ENCODE data around the gene ST8SIA4. TPM values are rescaled to one million over a fixed set of nuclear protein-coding genes. Genes with fewer than 3 reads are reported as not detected.

Gene ST8SIA4
- total RNA-seq, 6 donors from 2014 or later, result 4.6 to 28.1 (median 11.4) TPM

DNA sequence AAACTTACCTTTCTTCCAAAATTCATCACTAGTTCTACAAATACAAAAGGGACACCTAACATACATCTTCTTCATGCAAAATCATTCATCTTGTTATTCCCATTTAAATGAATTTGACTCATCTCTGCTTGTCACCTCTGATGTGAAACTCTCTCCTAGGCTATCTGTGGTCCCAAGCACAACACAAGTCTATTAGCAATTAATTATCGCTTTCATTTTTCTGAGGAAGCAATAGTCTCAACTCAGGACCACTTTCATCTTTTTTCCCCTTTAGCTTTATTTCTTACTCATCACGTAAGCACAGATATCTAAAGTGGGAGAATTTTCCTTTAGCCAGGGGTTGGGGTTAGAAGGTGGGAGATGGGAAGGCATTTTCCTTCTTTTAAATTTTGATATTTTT is 131.9 kb downstream of the ST8SIA4 start:
- Histone ChIP-seq H3K36me3 (no peaks in the 10 kb centered on the region), H3K27me3 (no peaks in the 10 kb centered on the region), H3K4me1 (no peaks in the 10 kb centered on the region), H3K9me3 (no peaks in the 10 kb centered on the region), H3K27ac (no peak overlapping the region), H3K4me3 (no peak overlapping the region)
- no peak for ATAC-seq (ENCODE audit: low FRiP score in 2 of 2)
- DNase-seq, result no peak
- 50 to 96% methylated on average over 2 of the region's 2 CpGs for WGBS, 2 donors
- TF ChIP-seq, protein P1, sequence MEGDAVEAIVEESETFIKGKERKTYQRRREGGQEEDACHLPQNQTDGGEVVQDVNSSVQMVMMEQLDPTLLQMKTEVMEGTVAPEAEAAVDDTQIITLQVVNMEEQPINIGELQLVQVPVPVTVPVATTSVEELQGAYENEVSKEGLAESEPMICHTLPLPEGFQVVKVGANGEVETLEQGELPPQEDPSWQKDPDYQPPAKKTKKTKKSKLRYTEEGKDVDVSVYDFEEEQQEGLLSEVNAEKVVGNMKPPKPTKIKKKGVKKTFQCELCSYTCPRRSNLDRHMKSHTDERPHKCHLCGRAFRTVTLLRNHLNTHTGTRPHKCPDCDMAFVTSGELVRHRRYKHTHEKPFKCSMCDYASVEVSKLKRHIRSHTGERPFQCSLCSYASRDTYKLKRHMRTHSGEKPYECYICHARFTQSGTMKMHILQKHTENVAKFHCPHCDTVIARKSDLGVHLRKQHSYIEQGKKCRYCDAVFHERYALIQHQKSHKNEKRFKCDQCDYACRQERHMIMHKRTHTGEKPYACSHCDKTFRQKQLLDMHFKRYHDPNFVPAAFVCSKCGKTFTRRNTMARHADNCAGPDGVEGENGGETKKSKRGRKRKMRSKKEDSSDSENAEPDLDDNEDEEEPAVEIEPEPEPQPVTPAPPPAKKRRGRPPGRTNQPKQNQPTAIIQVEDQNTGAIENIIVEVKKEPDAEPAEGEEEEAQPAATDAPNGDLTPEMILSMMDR (IDR thresholded peaks at IDR 0.05), result no peak

DNA sequence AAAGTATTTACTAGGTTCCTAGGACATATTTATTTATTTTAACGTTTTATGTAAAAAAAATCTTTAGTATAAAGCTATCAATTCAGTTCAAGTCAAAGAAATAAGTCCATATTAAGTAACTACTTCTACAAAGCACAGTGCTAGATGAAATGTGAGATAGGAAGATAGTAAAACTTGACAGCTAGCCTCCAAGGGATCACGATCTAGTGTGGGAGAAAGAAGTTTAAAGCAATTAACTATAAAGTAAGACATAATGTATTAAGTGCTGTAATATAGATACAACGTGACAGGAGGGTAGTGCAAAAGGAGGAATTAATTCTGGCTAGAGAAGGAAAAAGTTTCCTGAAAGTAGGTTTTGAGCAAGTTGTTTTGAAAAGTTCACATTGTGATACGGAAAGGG is 134.9 kb downstream of the ST8SIA4 start:
- ATAC-seq (ENCODE audit: low FRiP score in 2 of 2) (no peak), DNase-seq (no peak)
- H3K27me3 ChIP-seq, result no peaks in the 10 kb centered on the region
- no peak overlapping the region for H3K27ac ChIP-seq
- H3K4me3 ChIP-seq, result no peak overlapping the region
- no peaks in the 10 kb centered on the region for H3K9me3 ChIP-seq
- 76 to 83% methylated on average over 4 of the region's 4 CpGs for WGBS, 2 donors
- no peaks in the 10 kb centered on the region for H3K4me1 ChIP-seq
- H3K36me3 ChIP-seq, result no peaks in the 10 kb centered on the region
- no peak for TF ChIP-seq POLR2A (IDR thresholded peaks at IDR 0.05)
- TF ChIP-seq EP300 (IDR thresholded peaks at IDR 0.05), result no peak
- TF ChIP-seq, protein P1 (IDR thresholded peaks at IDR 0.05), result no peak
- no peak for TF ChIP-seq POLR2AphosphoS5 (IDR thresholded peaks at IDR 0.05)

DNA sequence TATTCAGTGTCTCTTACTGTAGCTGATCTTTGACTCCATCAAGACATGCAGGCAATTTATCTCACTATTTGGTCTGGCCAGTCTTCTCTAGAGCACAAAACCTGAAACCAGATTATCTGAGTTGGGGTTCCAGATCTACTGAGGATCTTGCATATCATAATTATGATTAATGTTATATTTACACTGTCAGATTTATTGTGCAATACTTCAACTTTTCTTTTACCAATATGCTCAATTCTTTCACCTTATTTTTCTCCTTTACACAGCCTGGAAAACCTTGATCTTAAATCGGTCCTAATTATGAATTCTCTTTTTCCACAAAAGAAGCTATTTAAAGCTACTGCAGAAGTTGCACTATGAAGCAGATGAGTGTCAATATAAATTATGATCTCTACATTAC is 140.1 kb downstream of the ST8SIA4 start:
- Histone ChIP-seq H3K9me3 (no peaks in the 10 kb centered on the region), H3K36me3 (no peaks in the 10 kb centered on the region), H3K27ac (no peak overlapping the region), H3K4me3 (no peak overlapping the region), H3K27me3 (no peaks in the 10 kb centered on the region), H3K4me1 (no peaks in the 10 kb centered on the region)
- DNase-seq, result no peak
- 79 to 80% methylated on average over 1 of the region's 1 CpG for WGBS, 2 donors
- no peak for ATAC-seq (ENCODE audit: low FRiP score in 2 of 2)
- TF ChIP-seq, protein P1 (IDR thresholded peaks at IDR 0.05), result no peak
- no peak for TF ChIP-seq EP300 (IDR thresholded peaks at IDR 0.05)
- no peak for TF ChIP-seq POLR2AphosphoS5 (IDR thresholded peaks at IDR 0.05)
- no peak for TF ChIP-seq POLR2A (IDR thresholded peaks at IDR 0.05)

DNA sequence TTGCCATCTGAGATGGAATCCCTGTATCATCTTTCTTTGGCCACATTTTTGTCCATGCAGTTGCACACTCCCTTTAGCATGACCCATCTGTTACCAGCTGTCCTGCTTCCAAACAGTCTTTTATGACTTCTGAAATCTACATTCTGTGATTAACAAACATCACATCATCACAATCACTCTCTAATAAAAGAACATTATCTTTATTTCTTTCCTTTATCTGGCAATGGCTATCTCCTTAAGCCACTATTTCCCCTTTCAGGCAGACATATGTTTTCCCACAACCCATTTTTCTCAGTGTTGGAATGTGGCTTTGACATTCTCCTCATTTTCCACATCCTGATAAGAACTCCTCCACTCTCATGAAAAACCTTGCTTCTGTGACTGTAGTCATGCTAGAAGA is 141.0 kb downstream of the ST8SIA4 start:
- no peak overlapping the region for H3K4me3 ChIP-seq
- no peak for DNase-seq
- no peaks in the 10 kb centered on the region for H3K4me1 ChIP-seq
- TF ChIP-seq, protein P1 (IDR thresholded peaks at IDR 0.05), result no peak
- no peak for TF ChIP-seq POLR2AphosphoS5 (IDR thresholded peaks at IDR 0.05)
- TF ChIP-seq EP300 (IDR thresholded peaks at IDR 0.05), result no peak
- no peak for TF ChIP-seq POLR2A (IDR thresholded peaks at IDR 0.05)
- H3K27me3 ChIP-seq, result no peaks in the 10 kb centered on the region
- no peaks in the 10 kb centered on the region for H3K36me3 ChIP-seq
- no peak overlapping the region for H3K27ac ChIP-seq
- H3K9me3 ChIP-seq, result no peaks in the 10 kb centered on the region
- no peak for ATAC-seq (ENCODE audit: low FRiP score in 2 of 2)

DNA sequence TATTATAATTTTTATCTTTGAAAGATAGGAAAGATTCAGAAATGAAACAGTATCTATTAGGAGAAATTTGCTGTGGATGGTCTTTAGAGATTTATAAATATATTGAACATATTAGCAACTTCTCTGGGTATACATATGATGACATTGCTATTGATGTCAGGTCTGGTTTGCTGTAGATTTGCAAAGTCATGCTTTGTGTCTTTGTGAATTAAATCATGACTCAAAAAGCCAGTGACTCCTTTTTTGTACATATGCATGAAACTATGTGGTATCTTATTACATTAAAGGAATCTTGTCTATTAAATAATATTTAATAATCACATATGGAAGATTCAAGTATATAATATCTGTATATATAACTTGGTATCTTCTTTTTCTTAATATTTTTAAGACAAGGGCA is 141.9 kb downstream of the ST8SIA4 start:
- Histone ChIP-seq H3K4me3 (no peak overlapping the region), H3K36me3 (no peaks in the 10 kb centered on the region), H3K27ac (no peak overlapping the region), H3K27me3 (no peaks in the 10 kb centered on the region), H3K4me1 (no peaks in the 10 kb centered on the region), H3K9me3 (no peaks in the 10 kb centered on the region)
- DNase-seq, result no peak
- ATAC-seq (ENCODE audit: low FRiP score in 2 of 2), result no peak
- TF ChIP-seq, protein P1 (IDR thresholded peaks at IDR 0.05), result no peak
- TF ChIP-seq POLR2AphosphoS5 (IDR thresholded peaks at IDR 0.05) (no peak), POLR2A (IDR thresholded peaks at IDR 0.05) (no peak)

Measured in upper lobe of left lung (tissue), 6 donors.